Measurements from ENCODE around the gene COMT. TPM values are rescaled to one million over a fixed set of nuclear protein-coding genes. Genes with fewer than 3 reads are reported as not detected.
A peak's percentile ranks its signal among the peaks of the same experiment; 100 is the strongest.

COMT gene
- total and polyA plus RNA-seq, 4 donors = 75.3 to 430 (median 146) TPM

GRCh38 chr22:19955241-19956128 lies 13.9 kb downstream of the COMT start:
- Histone ChIP-seq H3K36me3 (ENCODE audit: control insufficient read depth in 4 of 4, insufficient read depth in 3 of 4, low read depth in 1 of 4, low read length in 3 of 4) (no peaks in the 10 kb centered on the region), H3K27me3 (ENCODE audit: control insufficient read depth in 4 of 4, insufficient read depth in 4 of 4, low read length in 3 of 4) (no peaks in the 10 kb centered on the region), H3K27ac (ENCODE audit: low read depth in 1 of 2, low read length in 2 of 2) (no peak overlapping the region), H3K9me3 (ENCODE audit: control insufficient read depth in 4 of 4, low read length in 3 of 4) (no peaks in the 10 kb centered on the region), H3K9ac (ENCODE audit: low read depth in 1 of 2, low read length in 2 of 2) (no peak overlapping the region), H3K4me3 (ENCODE audit: low read depth in 1 of 3, low read length in 3 of 3) (no peak overlapping the region), H3K4me1 (ENCODE audit: control insufficient read depth in 4 of 4, insufficient read depth in 4 of 4, low read length in 3 of 4) (peaks cover 6 to 42% (median 22%) of the 10 kb centered on the region in 4 donors)
- DNase-seq (ENCODE audit: low spot score) = no peak
- TF ChIP-seq JUND (IDR thresholded peaks at IDR 0.05) (no peak), TAF1 (conservative IDR thresholded peaks at IDR 0.05) (no peak), GABPA (IDR thresholded peaks at IDR 0.05 in 1 of 2, conservative IDR thresholded peaks at IDR 0.05 in 1 of 2) (no peak), RAD21 (IDR thresholded peaks at IDR 0.05) (no peak), HNF4G (IDR thresholded peaks at IDR 0.05) (no peak), YY1 (IDR thresholded peaks at IDR 0.05) (no peak), FOXA2 (IDR thresholded peaks at IDR 0.05) (no peak), RXRA (IDR thresholded peaks at IDR 0.05) (no peak), HNF4A (conservative IDR thresholded peaks at IDR 0.05) (no peak), MAX (IDR thresholded peaks at IDR 0.05) (no peak), EGR1 (IDR thresholded peaks at IDR 0.05; ENCODE audit: low read depth in 2 of 2) (no peak), NR2F2 (IDR thresholded peaks at IDR 0.05) (no peak)
- TF ChIP-seq, protein P1, sequence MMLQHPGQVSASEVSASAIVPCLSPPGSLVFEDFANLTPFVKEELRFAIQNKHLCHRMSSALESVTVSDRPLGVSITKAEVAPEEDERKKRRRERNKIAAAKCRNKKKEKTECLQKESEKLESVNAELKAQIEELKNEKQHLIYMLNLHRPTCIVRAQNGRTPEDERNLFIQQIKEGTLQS (IDR thresholded peaks at IDR 0.05) = no peak
- TF ChIP-seq, protein P2, sequence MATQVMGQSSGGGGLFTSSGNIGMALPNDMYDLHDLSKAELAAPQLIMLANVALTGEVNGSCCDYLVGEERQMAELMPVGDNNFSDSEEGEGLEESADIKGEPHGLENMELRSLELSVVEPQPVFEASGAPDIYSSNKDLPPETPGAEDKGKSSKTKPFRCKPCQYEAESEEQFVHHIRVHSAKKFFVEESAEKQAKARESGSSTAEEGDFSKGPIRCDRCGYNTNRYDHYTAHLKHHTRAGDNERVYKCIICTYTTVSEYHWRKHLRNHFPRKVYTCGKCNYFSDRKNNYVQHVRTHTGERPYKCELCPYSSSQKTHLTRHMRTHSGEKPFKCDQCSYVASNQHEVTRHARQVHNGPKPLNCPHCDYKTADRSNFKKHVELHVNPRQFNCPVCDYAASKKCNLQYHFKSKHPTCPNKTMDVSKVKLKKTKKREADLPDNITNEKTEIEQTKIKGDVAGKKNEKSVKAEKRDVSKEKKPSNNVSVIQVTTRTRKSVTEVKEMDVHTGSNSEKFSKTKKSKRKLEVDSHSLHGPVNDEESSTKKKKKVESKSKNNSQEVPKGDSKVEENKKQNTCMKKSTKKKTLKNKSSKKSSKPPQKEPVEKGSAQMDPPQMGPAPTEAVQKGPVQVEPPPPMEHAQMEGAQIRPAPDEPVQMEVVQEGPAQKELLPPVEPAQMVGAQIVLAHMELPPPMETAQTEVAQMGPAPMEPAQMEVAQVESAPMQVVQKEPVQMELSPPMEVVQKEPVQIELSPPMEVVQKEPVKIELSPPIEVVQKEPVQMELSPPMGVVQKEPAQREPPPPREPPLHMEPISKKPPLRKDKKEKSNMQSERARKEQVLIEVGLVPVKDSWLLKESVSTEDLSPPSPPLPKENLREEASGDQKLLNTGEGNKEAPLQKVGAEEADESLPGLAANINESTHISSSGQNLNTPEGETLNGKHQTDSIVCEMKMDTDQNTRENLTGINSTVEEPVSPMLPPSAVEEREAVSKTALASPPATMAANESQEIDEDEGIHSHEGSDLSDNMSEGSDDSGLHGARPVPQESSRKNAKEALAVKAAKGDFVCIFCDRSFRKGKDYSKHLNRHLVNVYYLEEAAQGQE (IDR thresholded peaks at IDR 0.05) = no peak
- 81% methylated on average over 19 of the region's 19 CpGs for WGBS

DNA sequence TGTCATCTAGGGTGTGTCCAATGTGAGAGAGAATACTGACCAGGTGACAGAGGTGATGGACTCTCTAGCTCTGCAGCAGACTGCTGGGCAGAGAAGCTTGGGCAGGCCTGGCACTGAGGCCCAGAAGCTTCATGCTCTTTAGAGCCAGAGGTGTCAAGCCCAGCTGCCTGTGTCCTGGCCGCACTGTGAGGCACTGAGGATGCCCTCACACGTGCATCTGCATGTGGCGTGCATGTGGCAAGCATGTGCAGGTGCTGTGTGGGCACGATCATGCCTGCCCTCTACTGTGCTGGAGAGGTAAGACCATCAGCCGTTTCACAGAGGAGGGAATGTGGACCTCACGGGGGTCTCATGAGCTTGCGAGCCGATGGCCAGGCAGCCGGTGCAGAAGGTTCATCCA lies 15.9 kb downstream of the COMT start:
- Histone ChIP-seq H3K27me3 (ENCODE audit: control insufficient read depth in 4 of 4, insufficient read depth in 4 of 4, low read length in 3 of 4) (no peaks in the 10 kb centered on the region), H3K27ac (ENCODE audit: low read depth in 1 of 2, low read length in 2 of 2) (peak overlapping the region; percentile 13 to 20), H3K36me3 (ENCODE audit: control insufficient read depth in 4 of 4, insufficient read depth in 3 of 4, low read depth in 1 of 4, low read length in 3 of 4) (no peaks in the 10 kb centered on the region), H3K4me1 (ENCODE audit: control insufficient read depth in 4 of 4, insufficient read depth in 4 of 4, low read length in 3 of 4) (peaks cover 21 to 49% (median 38%) of the 10 kb centered on the region in 4 donors), H3K9ac (ENCODE audit: low read depth in 1 of 2, low read length in 2 of 2) (no peak overlapping the region), H3K4me3 (ENCODE audit: low read depth in 1 of 3, low read length in 3 of 3) (no peak overlapping the region), H3K9me3 (ENCODE audit: control insufficient read depth in 4 of 4, low read length in 3 of 4) (no peaks in the 10 kb centered on the region)
- WGBS = 81% methylated on average over 9 of the region's 9 CpGs
- TF ChIP-seq RXRA (IDR thresholded peaks at IDR 0.05) (no peak), MAX (IDR thresholded peaks at IDR 0.05) (peak; percentile 34), SP1 (IDR thresholded peaks at IDR 0.05) (no peak), RAD21 (IDR thresholded peaks at IDR 0.05) (peak in 1 of 2 donors; percentile 10), HNF4A (conservative IDR thresholded peaks at IDR 0.05) (no peak), FOXA1 (IDR thresholded peaks at IDR 0.05) (no peak), HNF4G (IDR thresholded peaks at IDR 0.05) (no peak), EGR1 (IDR thresholded peaks at IDR 0.05; ENCODE audit: low read depth in 2 of 2) (no peak)
- TF ChIP-seq, protein P2 (IDR thresholded peaks at IDR 0.05) = no peak
- TF ChIP-seq, protein P1 (IDR thresholded peaks at IDR 0.05) = no peak
- no peak for DNase-seq (ENCODE audit: low spot score)

Data from liver (tissue), 9 donors.